Aorta (tissue), 5 donors: ENCODE measurements around the gene IKZF1. TPM values are rescaled to one million over a fixed set of nuclear protein-coding genes. Genes with fewer than 3 reads are reported as not detected.

Experiments
- ATAC-seq: fragments of 200-7000 bp; cut with Tn5 transposase; one replicate; pipeline ENCODE4 v1.9.1; 2022; ENCODE audit warnings: moderate library complexity; ENCODE audit not compliant: low FRiP score
- DNase-seq, 2 donors: peaks; one replicate each; pipeline ENCODE4 v3.0.0-alpha.2; 2020
- H3K27ac ChIP-seq, 2 donors: one replicate each; pipeline ENCODE4 v1.5.1; 2013; ENCODE audit warnings: low read length in 2 of 2, mild to moderate bottlenecking in 2 of 2, moderate library complexity in 2 of 2, control low read depth in 1 of 2, inconsistent platforms in 1 of 2, low read depth in 1 of 2
- H3K27me3 ChIP-seq, 2 donors: one replicate each; pipeline ENCODE4 v1.6.1; 2013; ENCODE audit warnings: control low read depth in 1 of 2, low read length in 1 of 2, mild to moderate bottlenecking in 1 of 2, moderate library complexity in 1 of 2; ENCODE audit not compliant: insufficient read depth in 2 of 2, control insufficient read depth in 1 of 2
- H3K36me3 ChIP-seq, 2 donors: one replicate each; pipeline ENCODE4 v1.6.1; 2013; ENCODE audit warnings: control low read depth in 1 of 2, low read length in 1 of 2, mild to moderate bottlenecking in 1 of 2; ENCODE audit not compliant: insufficient read depth in 2 of 2, control insufficient read depth in 1 of 2
- H3K4me1 ChIP-seq, 2 donors: one replicate each; pipeline ENCODE4 v1.6.1; 2013; ENCODE audit warnings: low read length in 2 of 2, control low read depth in 1 of 2, mild to moderate bottlenecking in 1 of 2, moderate library complexity in 1 of 2; ENCODE audit not compliant: insufficient read depth in 2 of 2, control insufficient read depth in 1 of 2
- H3K4me3 ChIP-seq, 2 donors: one replicate each; pipeline ENCODE4 v1.5.1; 2013; ENCODE audit warnings: low read length in 2 of 2, control low read depth in 1 of 2, mild to moderate bottlenecking in 1 of 2
- H3K9me3 ChIP-seq: one replicate; pipeline ENCODE4 v1.6.1; 2013; ENCODE audit warnings: mild to moderate bottlenecking, low read length; ENCODE audit not compliant: control insufficient read depth
- WGBS, 2 donors: extraction: QIAGEN DNeasy Blood & Tissue Kit; methylation state at CpG; one replicate each; pipeline ENCODE4 v1.1.7; 2013; 5-methylcytosine and 5-hydroxymethylcytosine counted together
- intact Hi-C, 2 donors: fragments of 100-400 bp; cut with DNase I; formaldehyde crosslinking; loops; one replicate each; pipeline versions ENCODE4 v1.14.2 to v1.15.0; 2022
- polyA plus RNA-seq, 2 donors: library from polyadenylated mRNA; stranded (reverse); fragments of 200-250 nt; gene quantifications; one replicate each; pipeline ENCODE4 v1.2.3, GENCODE V29; 2013
- total RNA-seq, 2 donors: library from RNA; stranded (reverse); fragmentation: NEBNext Ultra II Directional; extraction: Animal tissue kit (Norgen Biotek cat#: 25700); gene quantifications; one replicate each; pipeline ENCODE4 v1.2.1, GENCODE V29; 2021
- donor health status: healthy with polysubstance abuse.
- donor health status: Bipolar disorder and iron deficiency.
- donor health status: DM: no; HTN: no; CAD: no.
- donor health status: DM: no; HTN: no; CAD: no.
- donor health status: DM: yes; HTN: yes; CAD: no.

Gene IKZF1
- total and polyA plus RNA-seq, 4 donors, result 2.5 to 24.4 (median 9.7) TPM

- peaks cover 0 to 4% of the 10 kb centered on the region in 2 donors for H3K27me3 ChIP-seq
- intact Hi-C loops, result no loop called here
- H3K27ac ChIP-seq, result no peak overlapping the region
- H3K4me1 ChIP-seq, result no peaks in the 10 kb centered on the region
- H3K9me3 ChIP-seq, result no peaks in the 10 kb centered on the region
- no peak overlapping the region for H3K4me3 ChIP-seq
- no peak for DNase-seq
- H3K36me3 ChIP-seq, result no peaks in the 10 kb centered on the region
- WGBS, 2 donors, result 52 to 55% methylated on average over 10 of the region's 10 CpGs
- ATAC-seq, result no peak
Measured at GRCh38 chr7:50312250-50313162, 8.0 kb downstream of the IKZF1 start.

- intact Hi-C loops, result no loop called here
- no peak overlapping the region for H3K27ac ChIP-seq
- peaks cover 0 to 4% of the 10 kb centered on the region in 2 donors for H3K27me3 ChIP-seq
- no peak for ATAC-seq
- H3K4me3 ChIP-seq, result no peak overlapping the region
- H3K4me1 ChIP-seq, result no peaks in the 10 kb centered on the region
- H3K9me3 ChIP-seq, result no peaks in the 10 kb centered on the region
- H3K36me3 ChIP-seq, result no peaks in the 10 kb centered on the region
- no peak for DNase-seq
- WGBS, 2 donors, result 21% methylated on average over 11 of the region's 11 CpGs
Measured at GRCh38 chr7:50314836-50315592, 10.5 kb downstream of the IKZF1 start.

- WGBS, 2 donors, result 35 to 42% methylated on average over 14 of the region's 14 CpGs
- H3K36me3 ChIP-seq, result no peaks in the 10 kb centered on the region
- no peak overlapping the region for H3K27ac ChIP-seq
- H3K4me1 ChIP-seq, result no peaks in the 10 kb centered on the region
- ATAC-seq (no peak), DNase-seq (no peak)
- intact Hi-C loops, result no loop called here
- H3K27me3 ChIP-seq, result peaks cover 0 to 4% of the 10 kb centered on the region in 2 donors
- H3K4me3 ChIP-seq, result no peak overlapping the region
- H3K9me3 ChIP-seq, result no peaks in the 10 kb centered on the region
Measured at GRCh38 chr7:50315739-50316671, 11.5 kb downstream of the IKZF1 start.

- Histone ChIP-seq H3K4me1 (no peaks in the 10 kb centered on the region), H3K27ac (no peak overlapping the region), H3K36me3 (no peaks in the 10 kb centered on the region), H3K4me3 (no peak overlapping the region), H3K9me3 (no peaks in the 10 kb centered on the region), H3K27me3 (peaks cover 0 to 4% of the 10 kb centered on the region in 2 donors)
- ATAC-seq (no peak), DNase-seq (no peak)
- intact Hi-C loops, result no loop called here
- 75 to 78% methylated on average over 7 of the region's 7 CpGs for WGBS, 2 donors
Measured at GRCh38 chr7:50317221-50317678, 12.7 kb downstream of the IKZF1 start.

- Histone ChIP-seq H3K4me3 (no peak overlapping the region), H3K9me3 (no peaks in the 10 kb centered on the region), H3K4me1 (no peaks in the 10 kb centered on the region), H3K27ac (no peak overlapping the region), H3K27me3 (peaks cover 0 to 4% of the 10 kb centered on the region in 2 donors), H3K36me3 (no peaks in the 10 kb centered on the region)
- ATAC-seq (no peak), DNase-seq (no peak)
- intact Hi-C loops, result no loop called here
- WGBS, 2 donors, result 75 to 78% methylated on average over 17 of the region's 17 CpGs
Measured at GRCh38 chr7:50317697-50318669, 13.5 kb downstream of the IKZF1 start.

- no peaks in the 10 kb centered on the region for H3K36me3 ChIP-seq
- H3K27me3 ChIP-seq, result peaks cover 0 to under 1% of the 10 kb centered on the region in 2 donors
- no peaks in the 10 kb centered on the region for H3K4me1 ChIP-seq
- no peaks in the 10 kb centered on the region for H3K9me3 ChIP-seq
- DNase-seq (no peak), ATAC-seq (no peak)
- H3K27ac ChIP-seq, result no peak overlapping the region
- intact Hi-C loops, result no loop called here
- no peak overlapping the region for H3K4me3 ChIP-seq
- WGBS, 2 donors, result 55 to 69% methylated on average over 6 of the region's 6 CpGs
Measured at GRCh38 chr7:50321487-50322067, 17.1 kb downstream of the IKZF1 start.

GRCh38 chr7:50324113-50324512, 19.6 kb downstream of the IKZF1 start:
- ATAC-seq (no peak), DNase-seq (no peak)
- WGBS, 2 donors, result 68 to 69% methylated on average over 3 of the region's 3 CpGs
- Histone ChIP-seq H3K27ac (no peak overlapping the region), H3K27me3 (no peaks in the 10 kb centered on the region), H3K36me3 (no peaks in the 10 kb centered on the region), H3K4me3 (no peak overlapping the region), H3K9me3 (no peaks in the 10 kb centered on the region), H3K4me1 (no peaks in the 10 kb centered on the region)
- intact Hi-C loops, result no loop called here
